Stomach (tissue), 9 donors: ENCODE data around the gene PLPP3. TPM values are rescaled to one million over a fixed set of nuclear protein-coding genes. Genes with fewer than 3 reads are reported as not detected.

Experiments
- DNase-seq, 2 donors: peaks; one replicate each; pipeline versions ENCODE4 v3.0.0 to v3.0.0-alpha.2; 2013 to 2019
- H3K27ac ChIP-seq, 5 donors: fragments of 200-600 bp in 4 of 5; sonication (generic) in 4 of 5; one replicate each; pipeline ENCODE4 v1.5.1; 2013 to 2019; ENCODE audit warnings: mild to moderate bottlenecking in 1 of 5, moderate library complexity in 1 of 5
- H3K27me3 ChIP-seq, 3 donors: fragments of 200-600 bp; sonication (generic); one replicate each; pipeline ENCODE4 v1.5.1; 2017 to 2019; ENCODE audit warnings: mixed run types in 1 of 3
- H3K36me3 ChIP-seq, 4 donors: fragments of 200-600 bp; sonication (generic); 1 replicate in 3 of 4; 2 replicates in 1 of 4; pipeline ENCODE4 v1.5.1; 2016 to 2019
- H3K4me1 ChIP-seq, 4 donors: fragments of 200-600 bp; sonication (generic); one replicate each; pipeline ENCODE4 v1.5.1; 2016 to 2019
- H3K4me3 ChIP-seq, 4 donors: fragments of 200-600 bp; sonication (generic) in 3 of 4; one replicate each; pipeline ENCODE4 v1.5.1; 2016 to 2019; ENCODE audit warnings: mild to moderate bottlenecking in 1 of 4
- H3K9me3 ChIP-seq, 4 donors: fragments of 200-600 bp; sonication (generic); one replicate each; pipeline ENCODE4 v1.5.1; 2016 to 2019
- CTCF ChIP-seq, 7 experiments: fragments of 450-650 bp in 4 of 7; fragments of 200-600 bp in 3 of 7; sonication (generic) in 3 of 7; IDR thresholded peaks; one replicate each; pipeline ENCODE4 v1.5.1; 2016 to 2019; ENCODE audit warnings: antibody characterized with exemption in 7 of 7, control low read depth in 2 of 7, mild to moderate bottlenecking in 1 of 7
- EP300 ChIP-seq: sonication (generic); formaldehyde crosslinking; IDR thresholded peaks from one replicate; pipeline ENCODE4 v1.6.1; 2017; ENCODE audit warnings: antibody characterized with exemption
- POLR2A ChIP-seq, 4 donors: fragments of 450-650 bp; IDR thresholded peaks; one replicate each; pipeline ENCODE4 v1.6.1; 2016; ENCODE audit warnings: antibody characterized with exemption in 4 of 4, control low read depth in 2 of 4, mild to moderate bottlenecking in 1 of 4, moderate library complexity in 1 of 4
- POLR2AphosphoS5 ChIP-seq, 3 donors: sonication (generic); formaldehyde crosslinking; IDR thresholded peaks; one replicate each; pipeline ENCODE4 v1.6.1; 2016; ENCODE audit warnings: antibody characterized with exemption in 3 of 3
- WGBS, 5 donors: extraction: QIAGEN DNeasy Blood & Tissue Kit in 3 of 5; methylation state at CpG; one replicate each; pipeline versions ENCODE4 v1.1.5 to v1.1.7; 2013 to 2018; 5-methylcytosine and 5-hydroxymethylcytosine counted together
- intact Hi-C: fragments of 100-400 bp; cut with DNase I; formaldehyde crosslinking; loops from one replicate; pipeline ENCODE4 v1.15.1; 2023; ENCODE audit warnings: low total_unique reads
- polyA plus RNA-seq, 3 donors: library from polyadenylated mRNA; stranded (reverse); fragments of 200-250 nt; gene quantifications; one replicate each; pipeline ENCODE4 v1.2.3, GENCODE V29; 2013
- total RNA-seq, 5 donors: library from RNA; depleted of rRNA; stranded (reverse); fragments of >200 nt; gene quantifications; one replicate each; pipeline versions ENCODE4 v1.1.0 to v1.2.3, GENCODE V29; 2014 to 2016
- donor health status: healthy with polysubstance abuse.
- donor health status: Bipolar disorder and iron deficiency.
- donor health status: healthy.

PLPP3 gene
- total and polyA plus RNA-seq, 8 donors = 11.1 to 145 (median 46.1) TPM

DNA sequence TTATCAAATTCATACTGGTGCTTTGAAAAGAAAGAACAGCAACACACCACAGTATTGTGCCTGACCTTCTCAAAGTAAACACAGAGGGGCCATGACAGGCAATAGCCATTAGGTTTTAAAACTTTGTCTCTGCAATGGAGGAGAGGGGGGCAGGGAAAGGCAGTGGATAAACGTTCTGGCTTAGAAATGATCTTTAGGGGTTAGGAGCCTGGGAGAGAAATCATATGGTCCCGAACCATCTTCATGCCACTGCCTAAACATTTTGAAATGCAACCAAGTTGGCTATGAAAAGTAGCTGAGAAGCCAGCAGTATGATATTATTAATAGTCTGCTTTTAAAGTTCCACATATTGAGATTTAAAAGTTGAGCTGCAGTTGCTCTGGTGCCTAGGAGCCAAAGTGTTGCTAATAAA, 39.8 kb downstream of the PLPP3 start:
- peak overlapping the region in 3 of 5 donors; percentile 11 to 56 (median 22) for H3K27ac ChIP-seq
- intact Hi-C loops = no loop called here
- H3K4me3 ChIP-seq = no peak overlapping the region
- H3K36me3 ChIP-seq = peaks cover 14 to 25% (median 22%) of the 10 kb centered on the region in 4 donors
- TF ChIP-seq CTCF (IDR thresholded peaks at IDR 0.05) (no peak), EP300 (no peak), POLR2A (IDR thresholded peaks at IDR 0.05) (no peak), POLR2AphosphoS5 (IDR thresholded peaks at IDR 0.05) (no peak)
- DNase-seq = peak in 1 of 2 donors; percentile 49
- H3K9me3 ChIP-seq = no peaks in the 10 kb centered on the region
- H3K27me3 ChIP-seq = no peaks in the 10 kb centered on the region
- peaks cover 25 to 90% (median 56%) of the 10 kb centered on the region in 4 donors for H3K4me1 ChIP-seq
- WGBS, 5 donors = 36 to 38% (median 38%) methylated on average over 2 of the region's 2 CpGs

GRCh38 chr1:56538532-56538931, 40.8 kb downstream of the PLPP3 start:
- no peak for TF ChIP-seq POLR2A (IDR thresholded peaks at IDR 0.05)
- TF ChIP-seq EP300 = no peak
- TF ChIP-seq CTCF (IDR thresholded peaks at IDR 0.05) = no peak
- TF ChIP-seq POLR2AphosphoS5 (IDR thresholded peaks at IDR 0.05) = no peak
- peaks cover 25 to 89% (median 52%) of the 10 kb centered on the region in 4 donors for H3K4me1 ChIP-seq
- DNase-seq = no peak
- H3K27me3 ChIP-seq = no peaks in the 10 kb centered on the region
- no peak overlapping the region for H3K4me3 ChIP-seq
- peaks cover 14 to 35% (median 31%) of the 10 kb centered on the region in 4 donors for H3K36me3 ChIP-seq
- intact Hi-C loops = no loop called here
- WGBS, 5 donors = 46 to 66% (median 57%) methylated on average over 3 of the region's 3 CpGs
- no peaks in the 10 kb centered on the region for H3K9me3 ChIP-seq
- H3K27ac ChIP-seq = peak overlapping the region in 1 of 5 donors; percentile 5

- no peak overlapping the region for H3K4me3 ChIP-seq
- TF ChIP-seq CTCF (IDR thresholded peaks at IDR 0.05) (no peak), POLR2AphosphoS5 (IDR thresholded peaks at IDR 0.05) (no peak), EP300 (no peak), POLR2A (IDR thresholded peaks at IDR 0.05) (no peak)
- H3K36me3 ChIP-seq = peaks cover 19 to 44% (median 39%) of the 10 kb centered on the region in 4 donors
- peak overlapping the region in 4 of 5 donors; percentile 10 to 69 (median 47) for H3K27ac ChIP-seq
- no peaks in the 10 kb centered on the region for H3K27me3 ChIP-seq
- H3K4me1 ChIP-seq = peaks cover 25 to 85% (median 52%) of the 10 kb centered on the region in 4 donors
- intact Hi-C loops = no loop called here
- 89 to 100% (median 92%) methylated on average over 1 of the region's 1 CpG for WGBS, 5 donors
- H3K9me3 ChIP-seq = no peaks in the 10 kb centered on the region
- DNase-seq = no peak
Measured at GRCh38 chr1:56537660-56538059, 41.7 kb downstream of the PLPP3 start.

GRCh38 chr1:56535939-56536338, 43.4 kb downstream of the PLPP3 start:
- TF ChIP-seq POLR2AphosphoS5 (IDR thresholded peaks at IDR 0.05) (peak in 1 of 3 donors; percentile 35), POLR2A (IDR thresholded peaks at IDR 0.05) (no peak)
- peak; percentile 53 to 73 for DNase-seq
- H3K9me3 ChIP-seq = no peaks in the 10 kb centered on the region
- no peaks in the 10 kb centered on the region for H3K27me3 ChIP-seq
- 27 to 54% (median 46%) methylated on average over 4 of the region's 4 CpGs for WGBS, 5 donors
- H3K36me3 ChIP-seq = peaks cover 19 to 55% (median 47%) of the 10 kb centered on the region in 4 donors
- peak overlapping the region in 4 of 5 donors; percentile 10 to 56 (median 32) for H3K27ac ChIP-seq
- H3K4me1 ChIP-seq = peaks cover 26 to 78% (median 51%) of the 10 kb centered on the region in 4 donors
- no peak overlapping the region for H3K4me3 ChIP-seq
- intact Hi-C loops = no loop called here

DNA sequence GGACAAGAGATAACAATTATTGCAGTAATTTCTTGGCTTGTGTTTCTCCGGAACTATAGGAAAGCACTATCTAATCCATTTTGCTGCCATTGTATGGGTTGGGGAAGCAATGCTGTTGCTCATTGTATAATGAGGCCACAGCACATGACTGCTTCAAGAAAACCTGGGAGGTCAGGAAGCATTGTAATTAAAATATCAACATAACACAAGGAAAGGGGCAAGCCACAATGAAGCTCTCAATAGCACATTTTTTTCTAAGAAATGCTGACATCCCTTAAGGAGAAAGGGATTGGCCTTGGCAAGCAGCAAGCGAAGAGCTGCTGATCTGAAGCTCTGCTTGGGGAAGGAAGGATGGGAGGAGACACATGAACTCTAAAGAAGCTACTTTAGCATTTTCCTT, 44.0 kb downstream of the PLPP3 start:
- Histone ChIP-seq H3K27ac (peak overlapping the region in 2 of 5 donors; percentile 56 to 60), H3K27me3 (no peaks in the 10 kb centered on the region), H3K36me3 (peaks cover 19 to 55% (median 47%) of the 10 kb centered on the region in 4 donors), H3K4me3 (no peak overlapping the region), H3K9me3 (no peaks in the 10 kb centered on the region), H3K4me1 (peaks cover 24 to 77% (median 49%) of the 10 kb centered on the region in 4 donors)
- WGBS, 5 donors = 72 to 82% (median 77%) methylated on average over 2 of the region's 2 CpGs
- TF ChIP-seq CTCF (IDR thresholded peaks at IDR 0.05) (no peak), EP300 (no peak), POLR2A (IDR thresholded peaks at IDR 0.05) (no peak), POLR2AphosphoS5 (IDR thresholded peaks at IDR 0.05) (no peak)
- DNase-seq = no peak
- intact Hi-C loops = no loop called here
